GM12891 (cell line): Measurements from ENCODE around the gene NUMB.

ENCODE experiments used
- PAX5 ChIP-seq: IDR thresholded peaks from 2 replicates; pipeline ENCODE4 v1.6.1; 2011; ENCODE audit warnings: low read length, moderate library complexity, mild to moderate bottlenecking; ENCODE audit not compliant: insufficient read depth, severe bottlenecking
- POLR2A ChIP-seq: IDR thresholded peaks from 2 replicates; pipeline ENCODE4 v1.6.1; 2011; ENCODE audit warnings: low read depth, low read length, control low read depth
- POLR2AphosphoS5 ChIP-seq: IDR thresholded peaks from 2 replicates; pipeline ENCODE4 v1.6.1; 2011; ENCODE audit warnings: low read depth, low read length, control low read depth
- SPI1 ChIP-seq: IDR thresholded peaks from 2 replicates; pipeline ENCODE4 v1.6.1; 2011; ENCODE audit warnings: low read depth, low read length, control low read depth
- TAF1 ChIP-seq: IDR thresholded peaks from 2 replicates; pipeline ENCODE4 v1.6.1; 2011; ENCODE audit warnings: low read depth, low read length, control low read depth

DNA sequence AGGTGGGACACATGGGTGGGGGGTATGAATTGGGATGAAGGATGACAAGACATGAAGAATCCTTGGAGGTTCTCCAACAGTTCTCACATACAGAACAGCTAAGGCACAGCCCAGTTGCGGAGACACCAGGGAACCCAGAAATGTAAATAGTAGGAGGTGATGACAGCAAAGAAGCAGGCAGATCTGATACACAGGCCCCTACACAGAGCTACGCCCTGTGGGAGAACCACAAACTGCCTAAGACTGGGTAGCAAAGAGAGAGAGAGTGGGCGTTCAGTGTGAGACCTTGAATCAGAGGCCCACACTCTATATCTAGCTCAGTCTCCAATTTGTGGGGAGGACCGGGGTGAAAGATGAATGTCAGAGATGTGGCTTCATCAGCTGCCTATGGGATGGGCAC is 9.5 kb upstream of the NUMB start:
- TF ChIP-seq POLR2A (no peak), PAX5 (no peak), POLR2AphosphoS5 (no peak), TAF1 (no peak), SPI1 (no peak)
